Left ventricle myocardium inferior (tissue), 1 donor: Measurements from ENCODE around the gene PTTG1IP. TPM values are rescaled to one million over a fixed set of nuclear protein-coding genes. Genes with fewer than 3 reads are reported as not detected.
A peak's percentile ranks its signal among the peaks of the same experiment; 100 is the strongest.

Source experiments
- DNase-seq: peaks from one replicate; pipeline ENCODE4 v3.0.0-alpha.2; 2020
- H3K27ac ChIP-seq: fragments of 200-600 bp; replicated peaks from 2 replicates; pipeline ENCODE4 v1.8.0; 2021
- H3K27me3 ChIP-seq: fragments of 200-600 bp; 2 replicates; pipeline ENCODE4 v1.8.0; 2021; ENCODE audit warnings: low read depth
- H3K36me3 ChIP-seq: fragments of 200-600 bp; 2 replicates; pipeline ENCODE4 v1.8.0; 2021
- H3K4me1 ChIP-seq: fragments of 200-600 bp; 2 replicates; pipeline ENCODE4 v1.8.0; 2021
- H3K4me3 ChIP-seq: fragments of 200-600 bp; 2 replicates; pipeline ENCODE4 v1.8.0; 2021; ENCODE audit warnings: mild to moderate bottlenecking, moderate library complexity
- H3K9me3 ChIP-seq: fragments of 200-600 bp; replicated peaks from 2 replicates; pipeline ENCODE4 v1.8.0; 2021
- intact Hi-C: fragments of 100-400 bp; cut with micrococcal nuclease; formaldehyde crosslinking; loops from one replicate; pipeline ENCODE4 v1.11.0; 2022
- total RNA-seq: library from RNA; stranded (reverse); fragmentation: NEBNext Ultra II Directional; extraction: Animal tissue kit (Norgen Biotek cat#: 25700); gene quantifications from one replicate; pipeline ENCODE4 v1.2.1, GENCODE V29; 2021
- TF ChIP-seq, protein P1 (sequence below): fragments of 200-600 bp; IDR thresholded peaks from 2 replicates; pipeline ENCODE4 v1.8.0; 2021; ENCODE audit warnings: antibody characterized with exemption, mild to moderate bottlenecking, borderline replicate concordance
- donor health status: DM: no; HTN: yes; CAD: no; lungs with severe emphysema.

Gene PTTG1IP
- total RNA-seq, 1 donor from 2014 or later: 171 TPM

DNA sequence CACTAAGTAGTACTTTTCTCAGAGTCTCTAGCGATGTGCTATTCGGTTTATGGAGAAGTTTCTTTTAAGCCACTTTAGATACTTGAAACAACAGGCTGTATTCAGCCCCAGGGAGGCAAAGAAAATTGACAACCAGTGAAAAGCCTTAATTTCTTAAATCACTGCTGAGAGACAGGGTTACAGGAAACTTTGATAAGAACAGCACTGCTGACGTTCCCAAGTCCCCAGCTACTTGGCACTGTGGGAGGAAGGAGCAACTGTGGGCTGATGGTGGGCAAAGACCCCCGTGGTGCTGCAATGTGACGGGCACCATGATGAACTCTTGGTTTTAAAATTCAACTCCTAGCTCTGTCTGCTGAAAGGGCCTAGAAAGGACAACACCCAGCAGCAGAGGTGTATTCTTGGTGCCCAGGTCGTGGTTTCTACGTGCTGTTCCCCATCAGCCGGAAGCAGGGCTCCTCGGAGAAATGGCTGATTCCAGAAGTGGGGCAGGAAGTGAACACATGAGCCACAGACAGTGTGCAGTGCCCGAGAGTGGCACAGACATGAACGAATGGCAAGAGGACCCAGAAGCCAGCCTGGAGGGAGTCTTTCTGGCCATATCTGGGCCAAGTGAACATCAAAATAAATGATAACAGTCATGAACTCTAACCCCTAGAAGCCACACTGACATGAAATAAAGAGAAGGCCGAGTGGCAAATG lies 5.3 kb downstream of the PTTG1IP start:
- TF ChIP-seq, protein P1, sequence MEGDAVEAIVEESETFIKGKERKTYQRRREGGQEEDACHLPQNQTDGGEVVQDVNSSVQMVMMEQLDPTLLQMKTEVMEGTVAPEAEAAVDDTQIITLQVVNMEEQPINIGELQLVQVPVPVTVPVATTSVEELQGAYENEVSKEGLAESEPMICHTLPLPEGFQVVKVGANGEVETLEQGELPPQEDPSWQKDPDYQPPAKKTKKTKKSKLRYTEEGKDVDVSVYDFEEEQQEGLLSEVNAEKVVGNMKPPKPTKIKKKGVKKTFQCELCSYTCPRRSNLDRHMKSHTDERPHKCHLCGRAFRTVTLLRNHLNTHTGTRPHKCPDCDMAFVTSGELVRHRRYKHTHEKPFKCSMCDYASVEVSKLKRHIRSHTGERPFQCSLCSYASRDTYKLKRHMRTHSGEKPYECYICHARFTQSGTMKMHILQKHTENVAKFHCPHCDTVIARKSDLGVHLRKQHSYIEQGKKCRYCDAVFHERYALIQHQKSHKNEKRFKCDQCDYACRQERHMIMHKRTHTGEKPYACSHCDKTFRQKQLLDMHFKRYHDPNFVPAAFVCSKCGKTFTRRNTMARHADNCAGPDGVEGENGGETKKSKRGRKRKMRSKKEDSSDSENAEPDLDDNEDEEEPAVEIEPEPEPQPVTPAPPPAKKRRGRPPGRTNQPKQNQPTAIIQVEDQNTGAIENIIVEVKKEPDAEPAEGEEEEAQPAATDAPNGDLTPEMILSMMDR: no peak
- peaks cover 23% of the 10 kb centered on the region for H3K36me3 ChIP-seq
- H3K27me3 ChIP-seq: no peaks in the 10 kb centered on the region
- peak overlapping the region; percentile 99 for H3K27ac ChIP-seq
- H3K4me1 ChIP-seq: peaks cover 93% of the 10 kb centered on the region
- H3K4me3 ChIP-seq: no peak overlapping the region
- intact Hi-C loops: no loop called here
- DNase-seq: no peak
- H3K9me3 ChIP-seq: no peaks in the 10 kb centered on the region

DNA sequence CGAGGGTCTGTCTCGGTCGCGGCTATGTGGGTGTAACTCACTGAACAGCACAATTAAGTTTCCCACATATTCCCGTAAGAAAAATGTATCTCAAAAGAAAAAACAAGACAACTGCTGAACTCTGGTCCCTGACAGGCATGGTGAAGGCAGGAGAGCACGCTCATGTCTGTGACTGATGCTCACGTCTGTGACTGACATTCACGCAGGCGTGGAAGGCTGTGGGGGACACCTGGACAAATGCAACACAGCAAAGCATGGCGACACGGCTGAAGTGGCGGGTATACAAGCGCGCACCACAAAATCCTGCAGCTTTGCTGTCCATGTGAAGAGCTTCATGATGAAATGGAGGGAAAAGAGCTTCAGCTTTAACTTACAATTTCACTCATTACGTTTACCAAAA lies 6.0 kb downstream of the PTTG1IP start:
- H3K36me3 ChIP-seq: peaks cover 23% of the 10 kb centered on the region
- H3K27me3 ChIP-seq: no peaks in the 10 kb centered on the region
- DNase-seq: no peak
- TF ChIP-seq, protein P1: no peak
- intact Hi-C loops: no loop called here
- H3K4me3 ChIP-seq: no peak overlapping the region
- no peaks in the 10 kb centered on the region for H3K9me3 ChIP-seq
- no peak overlapping the region for H3K27ac ChIP-seq
- H3K4me1 ChIP-seq: peaks cover 89% of the 10 kb centered on the region

DNA sequence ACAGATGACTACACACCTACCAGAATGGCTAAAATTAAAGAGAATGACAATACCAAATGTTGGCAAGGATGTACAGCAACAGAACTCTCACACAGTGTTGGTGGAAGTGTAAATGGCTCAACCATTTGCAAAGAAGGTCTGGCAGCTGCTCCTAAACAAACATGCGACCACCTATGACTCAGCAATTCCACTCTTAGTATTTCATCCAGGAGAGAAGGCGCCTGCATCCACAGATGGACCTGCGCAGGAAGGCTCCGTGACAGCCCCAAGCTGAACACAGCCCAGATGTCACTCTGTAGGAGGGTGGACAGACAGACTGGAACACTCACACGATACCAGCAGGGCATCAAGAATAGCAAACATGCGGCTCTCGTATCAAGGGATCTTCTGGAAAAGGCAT lies 6.7 kb downstream of the PTTG1IP start:
- Histone ChIP-seq H3K4me1 (peaks cover 89% of the 10 kb centered on the region), H3K4me3 (peak overlapping the region; percentile 10), H3K9me3 (no peaks in the 10 kb centered on the region), H3K36me3 (peaks cover 23% of the 10 kb centered on the region), H3K27me3 (no peaks in the 10 kb centered on the region), H3K27ac (no peak overlapping the region)
- no peak for DNase-seq
- intact Hi-C loops: no loop called here
- TF ChIP-seq, protein P1: no peak

DNA sequence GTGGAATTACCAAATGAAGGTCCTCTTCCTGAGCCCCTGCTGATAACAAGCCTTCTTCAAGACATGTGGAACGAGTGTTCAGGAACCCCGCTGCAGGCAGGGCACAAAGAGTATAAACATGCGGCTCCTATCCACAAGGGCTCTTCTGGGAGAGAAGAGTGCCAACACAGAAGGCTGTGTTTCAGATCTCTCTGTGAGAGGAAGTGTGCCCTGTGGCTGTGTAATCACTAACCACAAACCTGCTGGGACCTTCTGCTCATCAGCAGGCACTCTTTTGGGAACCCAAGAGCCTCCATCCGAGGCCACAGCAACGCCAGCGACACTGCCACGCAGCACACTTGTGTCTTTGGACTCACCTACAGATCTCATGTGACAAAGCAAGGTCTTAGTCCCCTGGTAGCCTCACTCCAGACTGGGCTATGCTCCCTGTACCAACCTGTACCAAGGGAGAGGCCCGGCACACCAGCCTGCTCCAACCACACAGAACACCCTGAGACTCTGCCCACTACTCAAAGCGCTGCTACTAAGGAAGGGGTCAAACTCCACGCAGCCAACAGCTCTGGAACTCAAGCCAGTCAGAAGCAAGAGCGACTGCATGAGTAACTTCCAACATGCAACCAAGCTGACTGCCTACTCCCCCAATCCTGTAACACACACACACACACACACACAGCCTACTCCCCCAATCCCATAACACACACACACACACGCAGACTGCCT lies 7.8 kb downstream of the PTTG1IP start:
- Histone ChIP-seq H3K4me3 (no peak overlapping the region), H3K36me3 (peaks cover 24% of the 10 kb centered on the region), H3K27me3 (no peaks in the 10 kb centered on the region), H3K9me3 (no peaks in the 10 kb centered on the region), H3K27ac (peak overlapping the region; percentile 54), H3K4me1 (peaks cover 85% of the 10 kb centered on the region)
- TF ChIP-seq, protein P1: no peak
- intact Hi-C loops: no loop called here
- DNase-seq: no peak

DNA sequence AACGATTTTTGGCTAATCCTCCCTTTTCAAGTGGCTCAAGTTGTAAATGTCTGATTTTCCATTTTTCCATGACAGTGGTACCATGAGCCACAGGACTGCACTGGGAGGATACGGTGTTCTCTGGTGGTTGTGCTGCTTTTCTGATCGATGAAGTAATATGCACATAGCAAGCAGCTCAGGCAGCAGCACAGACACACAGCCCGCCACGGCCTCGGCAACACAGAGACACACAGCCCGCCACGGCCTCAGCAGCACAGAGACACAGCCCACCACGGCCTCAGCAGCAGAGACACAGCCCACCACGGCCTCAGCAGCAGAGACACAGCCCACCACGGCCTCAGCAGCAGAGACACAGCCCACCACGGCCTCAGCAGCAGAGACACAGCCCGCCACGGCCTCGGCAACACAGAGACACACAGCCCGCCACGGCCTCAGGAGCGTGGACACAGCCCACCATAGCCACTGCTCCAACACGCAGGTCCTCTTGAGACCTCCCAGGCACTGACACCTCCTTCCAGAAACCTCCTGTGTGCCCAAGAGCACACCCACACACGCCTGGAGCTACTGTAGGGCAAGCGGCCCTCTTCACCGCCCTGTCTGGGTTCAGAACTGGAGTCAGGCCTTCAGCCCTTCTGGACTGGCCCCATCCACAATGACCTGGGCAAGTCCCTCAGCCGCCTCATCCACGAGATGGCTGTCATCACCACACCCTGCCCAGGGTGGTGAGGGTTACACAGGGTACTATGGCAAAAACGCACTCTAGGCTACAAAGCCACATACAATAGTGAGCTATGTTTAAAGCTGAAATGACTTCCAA lies 10.4 kb downstream of the PTTG1IP start:
- H3K27ac ChIP-seq: no peak overlapping the region
- intact Hi-C loops: no loop called here
- TF ChIP-seq, protein P1: no peak
- H3K27me3 ChIP-seq: no peaks in the 10 kb centered on the region
- peaks cover 43% of the 10 kb centered on the region for H3K36me3 ChIP-seq
- no peaks in the 10 kb centered on the region for H3K9me3 ChIP-seq
- H3K4me3 ChIP-seq: no peak overlapping the region
- DNase-seq: no peak
- H3K4me1 ChIP-seq: peaks cover 76% of the 10 kb centered on the region
